Activated CD4-positive, alpha-beta T cell treated with anti-CD3 and anti-CD28 coated beads, Interleukin-2, amount 10 ng/mL, durations not matched to agents 24 days and 14 days (primary cell): ENCODE measurements around the gene SRSF6. TPM values are rescaled to one million over a fixed set of nuclear protein-coding genes. Genes with fewer than 3 reads are reported as not detected.

Experiments
- total RNA-seq: library from RNA; stranded (reverse); gene quantifications from 2 replicates; pipeline ENCODE4 v1.2.3, GENCODE V29; 2022

The SRSF6 gene
- total RNA-seq, 1 donor from 2014 or later: 206 TPM

Other genes starting within 250 kb of the SRSF6 start
- gene L3MBTL1, start 49.8 kb downstream of the SRSF6 start, total RNA-seq: 8.8 and 9.9 TPM in 2 replicates
- gene SGK2, start 101.1 kb downstream of the SRSF6 start, total RNA-seq: 0.23 TPM in 1 of 2 replicates, not detected in the other
- gene IFT52, start 133.0 kb downstream of the SRSF6 start, total RNA-seq: 18.6 and 20.7 TPM in 2 replicates
- gene MYBL2, start 209.2 kb downstream of the SRSF6 start, total RNA-seq: 108 and 110 TPM in 2 replicates